Loucy (cell line): ENCODE data around the gene SAXO1.
"Not testable (repeated sequence)": the region's sequence is repeated elsewhere in the genome, so short reads cannot be mapped to it uniquely, and the experiment has no call there.

Source experiments
- H2AFZ ChIP-seq: fragments of 200-600 bp; sonication (generic); 2 replicates; pipeline ENCODE4 v1.6.0; 2016; ENCODE audit warnings: antibody characterized with exemption, mild to moderate bottlenecking, low read length, moderate library complexity
- H3F3A ChIP-seq: fragments of 200-600 bp; 2 replicates; pipeline ENCODE4 v1.6.0; 2016; ENCODE audit warnings: antibody characterized with exemption, low read depth, mild to moderate bottlenecking
- H3K27me3 ChIP-seq: fragments of 200-600 bp; sonication (generic); 2 replicates; pipeline ENCODE4 v1.6.1; 2014; ENCODE audit warnings: low read length, mild to moderate bottlenecking; ENCODE audit not compliant: insufficient read depth, poor library complexity, severe bottlenecking
- H3K36me3 ChIP-seq: fragments of 200-600 bp; sonication (generic); 2 replicates; pipeline ENCODE4 v1.6.1; 2016; ENCODE audit warnings: low read length; ENCODE audit not compliant: insufficient read depth
- H3K4me1 ChIP-seq: fragments of 200-600 bp; sonication (generic); 2 replicates; pipeline ENCODE4 v1.5.1; 2014; ENCODE audit warnings: low read length, mild to moderate bottlenecking; ENCODE audit not compliant: insufficient read depth, poor library complexity, severe bottlenecking
- H3K4me2 ChIP-seq: fragments of 200-600 bp; sonication (generic); 2 replicates; pipeline ENCODE4 v1.6.0; 2014; ENCODE audit warnings: antibody characterized with exemption, low read length, low read depth, mild to moderate bottlenecking; ENCODE audit not compliant: poor library complexity, severe bottlenecking
- H3K4me3 ChIP-seq: fragments of 200-600 bp; sonication (generic); 2 replicates; pipeline ENCODE4 v1.5.1; 2014; ENCODE audit warnings: low read length, mild to moderate bottlenecking, mixed read lengths; ENCODE audit not compliant: poor library complexity, severe bottlenecking
- H3K79me2 ChIP-seq: fragments of 200-600 bp; sonication (generic); 2 replicates; pipeline ENCODE4 v1.6.1; 2014; ENCODE audit warnings: low read length; ENCODE audit not compliant: insufficient read depth
- H3K9ac ChIP-seq: fragments of 200-600 bp; sonication (generic); 2 replicates; pipeline ENCODE4 v1.6.0; 2014; ENCODE audit warnings: mild to moderate bottlenecking, low read depth, low read length, moderate library complexity; ENCODE audit not compliant: poor library complexity, severe bottlenecking
- H3K9me2 ChIP-seq: fragments of 200-600 bp; sonication (generic); replicated peaks from 2 replicates; pipeline ENCODE4 v1.6.1; 2016; ENCODE audit warnings: low read depth, low read length, mixed read lengths
- H3K9me3 ChIP-seq: fragments of 200-600 bp; sonication (generic); 2 replicates; pipeline ENCODE4 v1.6.1; 2014; ENCODE audit warnings: mild to moderate bottlenecking, antibody characterized with exemption, low read length, low read depth; ENCODE audit not compliant: insufficient read depth
- H4K20me1 ChIP-seq: fragments of 200-600 bp; sonication (generic); 2 replicates; pipeline ENCODE4 v1.6.0; 2014; ENCODE audit warnings: antibody characterized with exemption, low read length, mild to moderate bottlenecking; ENCODE audit not compliant: insufficient read depth, poor library complexity, severe bottlenecking
- CTCF ChIP-seq: fragments of 200-600 bp; sonication (generic); conservative IDR thresholded peaks from 2 replicates; pipeline ENCODE4 v1.5.1; 2014; ENCODE audit warnings: mild to moderate bottlenecking, antibody characterized with exemption, low read length
- EZH2phosphoT487 ChIP-seq: fragments of 200-600 bp; IDR thresholded peaks from 2 replicates; pipeline ENCODE4 v1.6.1; 2018; ENCODE audit warnings: antibody characterized with exemption, mild to moderate bottlenecking, moderate library complexity, borderline replicate concordance

The SAXO1 gene

GRCh38 chr9:18996211-18996610, 36.8 kb downstream of the SAXO1 start:
- no peaks in the 10 kb centered on the region for H3K79me2 ChIP-seq
- no peaks in the 10 kb centered on the region for H3K4me1 ChIP-seq
- no peaks in the 10 kb centered on the region for H3K9me3 ChIP-seq
- no peaks in the 10 kb centered on the region for H3K9me2 ChIP-seq
- no peak for TF ChIP-seq EZH2phosphoT487
- no peak for TF ChIP-seq CTCF
- no peak overlapping the region for H2AFZ ChIP-seq
- no peaks in the 10 kb centered on the region for H3F3A ChIP-seq
- H4K20me1 ChIP-seq: no peaks in the 10 kb centered on the region
- H3K4me3 ChIP-seq: no peak overlapping the region
- no peaks in the 10 kb centered on the region for H3K36me3 ChIP-seq
- no peaks in the 10 kb centered on the region for H3K27me3 ChIP-seq
- no peak overlapping the region for H3K9ac ChIP-seq
- no peak overlapping the region for H3K4me2 ChIP-seq

- Histone ChIP-seq H3K36me3 (no peaks in the 10 kb centered on the region), H2AFZ (no peak overlapping the region), H3F3A (no peaks in the 10 kb centered on the region), H3K9me2 (no peaks in the 10 kb centered on the region), H3K27me3 (no peaks in the 10 kb centered on the region), H3K9me3 (no peaks in the 10 kb centered on the region), H3K4me1 (no peaks in the 10 kb centered on the region), H3K4me3 (no peak overlapping the region), H3K9ac (no peak overlapping the region), H3K79me2 (no peaks in the 10 kb centered on the region), H4K20me1 (no peaks in the 10 kb centered on the region), H3K4me2 (no peak overlapping the region)
- no peak for TF ChIP-seq EZH2phosphoT487
- no peak for TF ChIP-seq CTCF
Observed at GRCh38 chr9:18994263-18994916, 38.6 kb downstream of the SAXO1 start.

- not testable (repeated sequence) for H3K36me3 ChIP-seq, H3K4me3 ChIP-seq, H3K9ac ChIP-seq
Observed at GRCh38 chr9:18991197-18991596, 41.8 kb downstream of the SAXO1 start.

GRCh38 chr9:18990494-18990893, 42.5 kb downstream of the SAXO1 start:
- Histone ChIP-seq H3K79me2 (no peaks in the 10 kb centered on the region), H2AFZ (no peak overlapping the region), H3K4me1 (no peaks in the 10 kb centered on the region), H4K20me1 (no peaks in the 10 kb centered on the region), H3K36me3 (no peaks in the 10 kb centered on the region), H3K4me3 (no peak overlapping the region), H3K9me2 (no peaks in the 10 kb centered on the region), H3K4me2 (no peak overlapping the region), H3F3A (no peaks in the 10 kb centered on the region), H3K9ac (no peak overlapping the region), H3K27me3 (no peaks in the 10 kb centered on the region), H3K9me3 (no peaks in the 10 kb centered on the region)
- TF ChIP-seq EZH2phosphoT487: no peak
- TF ChIP-seq CTCF: no peak

More at GRCh38 chr9:18991197-18991596, 41.8 kb downstream of the SAXO1 start:
- H3K4me1 ChIP-seq, H2AFZ ChIP-seq, H4K20me1 ChIP-seq, H3K79me2 ChIP-seq, H3K27me3 ChIP-seq, H3K4me2 ChIP-seq, H3K9me3 ChIP-seq, H3F3A ChIP-seq, H3K9me2 ChIP-seq: not testable (repeated sequence)
